Lower leg skin (tissue), 3 donors: ENCODE results near the gene PRDM16.

Source experiments
- POLR2A ChIP-seq, 2 donors: fragments of 450-650 bp; IDR thresholded peaks; one replicate each; pipeline ENCODE4 v1.6.1; 2016 to 2017; ENCODE audit warnings: antibody characterized with exemption in 2 of 2, mild to moderate bottlenecking in 1 of 2, moderate library complexity in 1 of 2
- TF ChIP-seq, protein P1 (sequence below), 3 donors: fragments of 450-650 bp; IDR thresholded peaks; one replicate each; pipeline ENCODE4 v1.5.1; 2016; ENCODE audit warnings: antibody characterized with exemption in 3 of 3, mild to moderate bottlenecking in 3 of 3, moderate library complexity in 2 of 3

DNA sequence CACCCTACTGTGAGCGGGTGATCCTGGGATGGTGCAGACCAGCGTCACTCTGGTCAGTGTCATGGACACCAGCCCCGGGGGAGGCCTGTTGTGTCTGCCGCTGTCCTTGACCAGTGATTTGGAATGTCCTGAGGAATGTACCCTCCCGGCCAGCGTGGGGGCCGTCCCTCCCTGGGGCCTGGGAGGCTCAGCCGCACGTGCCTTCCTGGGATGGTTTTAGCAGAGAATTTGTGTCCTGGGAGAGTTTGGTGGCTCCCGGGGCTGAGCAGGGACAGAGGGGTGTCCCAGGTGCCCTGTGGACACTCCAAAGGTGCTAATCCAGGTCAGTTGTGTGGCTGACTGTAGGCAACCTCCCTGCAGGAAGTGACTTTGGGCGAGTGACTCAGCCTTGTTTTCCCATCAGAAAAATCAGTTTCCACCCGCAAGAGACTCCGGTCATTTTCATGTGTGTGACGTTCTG, 391.7 kb downstream of the PRDM16 start:
- TF ChIP-seq, protein P1, sequence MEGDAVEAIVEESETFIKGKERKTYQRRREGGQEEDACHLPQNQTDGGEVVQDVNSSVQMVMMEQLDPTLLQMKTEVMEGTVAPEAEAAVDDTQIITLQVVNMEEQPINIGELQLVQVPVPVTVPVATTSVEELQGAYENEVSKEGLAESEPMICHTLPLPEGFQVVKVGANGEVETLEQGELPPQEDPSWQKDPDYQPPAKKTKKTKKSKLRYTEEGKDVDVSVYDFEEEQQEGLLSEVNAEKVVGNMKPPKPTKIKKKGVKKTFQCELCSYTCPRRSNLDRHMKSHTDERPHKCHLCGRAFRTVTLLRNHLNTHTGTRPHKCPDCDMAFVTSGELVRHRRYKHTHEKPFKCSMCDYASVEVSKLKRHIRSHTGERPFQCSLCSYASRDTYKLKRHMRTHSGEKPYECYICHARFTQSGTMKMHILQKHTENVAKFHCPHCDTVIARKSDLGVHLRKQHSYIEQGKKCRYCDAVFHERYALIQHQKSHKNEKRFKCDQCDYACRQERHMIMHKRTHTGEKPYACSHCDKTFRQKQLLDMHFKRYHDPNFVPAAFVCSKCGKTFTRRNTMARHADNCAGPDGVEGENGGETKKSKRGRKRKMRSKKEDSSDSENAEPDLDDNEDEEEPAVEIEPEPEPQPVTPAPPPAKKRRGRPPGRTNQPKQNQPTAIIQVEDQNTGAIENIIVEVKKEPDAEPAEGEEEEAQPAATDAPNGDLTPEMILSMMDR (IDR thresholded peaks at IDR 0.05), result no peak
- TF ChIP-seq POLR2A (IDR thresholded peaks at IDR 0.05), result no peak
